T-helper 22 cell (primary cell): ENCODE results near the gene SLC52A3.

Source experiments
- DNase-seq: peaks from one replicate; pipeline ENCODE4 v3.0.0-alpha.2; 2020; ENCODE audit warnings: low read depth

SLC52A3 gene

DNA sequence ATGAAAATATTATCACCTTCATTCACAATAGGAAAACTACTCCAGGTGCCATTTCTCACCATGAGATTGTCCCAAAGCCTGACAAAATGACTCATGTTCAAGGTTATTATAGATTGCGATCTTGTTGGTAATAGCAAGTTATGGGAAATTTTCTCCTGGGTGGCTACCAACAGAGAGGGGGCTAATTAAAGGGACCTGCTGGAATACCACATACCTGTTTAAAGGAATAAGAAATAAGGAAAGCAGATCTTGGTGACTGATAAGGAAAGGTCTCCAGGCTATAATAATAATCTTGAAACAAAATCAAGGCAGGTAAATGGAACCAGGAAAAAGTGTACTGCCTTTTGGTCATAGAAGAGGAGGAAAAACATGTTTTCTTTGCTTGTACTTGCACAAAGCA, 1.4 kb downstream of the SLC52A3 start:
- no peak for DNase-seq

DNA sequence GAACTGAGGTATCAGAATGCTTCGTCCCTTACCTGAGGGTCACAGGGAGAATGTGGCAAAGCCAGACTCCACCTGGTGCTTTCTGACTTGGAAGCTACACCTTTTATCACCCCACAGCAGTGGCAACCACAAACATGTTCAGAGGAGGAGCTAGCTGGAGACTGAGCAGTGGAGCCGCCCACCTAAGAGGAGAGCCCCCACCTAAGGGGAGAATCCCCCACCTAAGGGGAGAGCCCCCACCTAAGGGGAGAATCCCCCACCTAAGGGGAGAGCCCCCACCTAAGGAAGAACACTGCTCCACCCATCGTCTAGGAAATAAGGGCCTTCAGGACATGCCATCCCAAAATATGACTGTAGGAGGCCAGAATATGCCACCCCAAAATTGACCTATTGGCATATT, 4.0 kb downstream of the SLC52A3 start:
- no peak for DNase-seq

DNA sequence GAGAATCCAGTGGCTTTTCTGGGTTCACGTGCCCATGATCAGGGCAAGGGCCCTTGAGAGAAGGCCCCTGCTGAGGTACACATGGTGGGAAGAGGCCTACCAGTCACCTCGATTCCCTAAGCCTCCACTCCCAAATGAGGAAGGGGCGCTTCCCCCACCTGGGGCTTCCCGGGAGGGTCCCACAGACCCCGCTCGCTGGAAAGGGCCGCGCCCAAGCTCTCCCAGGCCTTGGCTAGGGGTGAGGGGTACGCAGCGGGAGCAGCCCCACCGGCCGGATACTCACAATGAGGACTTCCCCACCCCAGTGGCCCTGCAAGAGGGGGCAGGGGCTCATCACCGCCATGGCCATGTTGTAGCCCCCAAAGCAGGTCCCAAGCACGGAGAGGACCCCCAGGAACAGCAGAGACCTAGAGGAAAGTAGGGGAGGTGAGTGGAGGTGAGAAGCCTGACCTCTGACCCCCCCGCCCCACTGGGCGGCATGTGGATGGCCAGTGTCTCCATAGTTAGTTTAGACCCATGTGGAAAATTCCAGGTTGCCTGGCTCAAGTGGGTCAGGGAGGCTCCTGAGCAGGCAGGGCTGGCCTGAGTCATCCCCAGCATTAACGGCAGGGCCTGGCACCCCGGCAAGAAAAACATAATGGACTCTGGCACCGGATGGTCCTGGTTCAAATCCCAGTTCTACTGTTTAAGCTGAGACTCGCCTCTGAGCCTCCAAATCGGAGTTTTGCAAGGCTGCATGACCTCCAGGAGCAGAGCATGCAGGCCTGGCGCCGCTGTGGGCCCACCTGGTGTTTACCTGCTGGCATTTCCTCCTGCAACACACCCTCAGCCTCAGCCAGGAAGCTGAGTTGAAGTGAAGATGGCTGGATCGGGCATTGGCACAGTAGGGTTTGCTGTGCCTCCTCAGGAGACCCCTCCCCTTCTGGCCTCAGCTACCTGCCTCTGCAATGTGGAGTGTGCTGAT, 6.6 kb downstream of the SLC52A3 start:
- DNase-seq: no peak

DNA sequence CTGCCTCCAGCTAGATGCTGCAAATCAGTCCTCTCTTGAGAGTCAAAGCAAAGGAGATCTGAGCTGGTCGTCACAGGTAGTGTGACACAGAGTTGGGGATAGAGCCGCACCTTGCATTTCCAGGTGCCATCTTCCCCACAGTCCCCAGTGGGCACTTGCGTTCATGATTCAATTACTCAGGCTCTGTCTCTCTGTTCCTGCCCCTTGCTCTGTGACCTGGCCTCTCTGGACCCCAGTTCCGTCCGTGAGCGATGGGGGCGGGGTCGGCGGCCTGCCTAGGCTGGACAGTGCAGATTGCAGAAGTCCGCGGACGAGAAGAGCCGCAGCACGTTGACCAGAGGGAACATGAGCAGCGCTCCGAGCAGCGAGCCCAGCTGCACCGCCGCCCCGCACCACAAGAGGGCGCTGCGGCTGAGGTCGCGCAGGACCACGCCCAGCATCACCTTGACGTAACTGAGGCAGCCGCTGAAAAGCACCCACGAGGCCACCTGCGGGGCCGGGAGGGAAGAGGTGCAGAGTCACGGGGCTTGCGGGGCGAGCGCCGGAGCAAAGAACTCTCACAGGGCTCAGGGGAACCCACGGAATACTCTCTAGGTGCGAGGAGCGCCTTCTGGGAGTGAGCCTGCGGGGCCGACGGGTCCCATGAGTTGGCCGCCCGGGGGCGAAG, 7.4 kb downstream of the SLC52A3 start:
- DNase-seq: no peak

DNA sequence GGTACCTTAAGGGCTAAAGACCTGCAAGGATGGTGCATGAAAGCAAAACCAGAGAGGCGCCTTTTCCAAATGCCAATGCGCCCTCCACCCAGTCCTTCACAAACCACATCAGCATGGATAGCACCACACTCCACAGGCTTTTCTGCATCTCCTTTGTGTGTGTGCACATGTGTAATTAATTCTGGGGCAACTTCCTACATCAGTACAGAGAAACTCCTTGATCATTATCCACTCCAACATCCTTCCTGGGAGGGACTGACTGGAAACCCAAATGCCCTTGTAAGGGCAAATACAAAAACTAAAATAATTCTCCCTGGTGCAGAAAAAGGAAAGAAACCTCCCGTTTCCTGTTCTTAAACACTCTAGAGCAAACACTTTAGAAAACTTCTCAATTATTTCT, 10.8 kb downstream of the SLC52A3 start:
- no peak for DNase-seq

DNA sequence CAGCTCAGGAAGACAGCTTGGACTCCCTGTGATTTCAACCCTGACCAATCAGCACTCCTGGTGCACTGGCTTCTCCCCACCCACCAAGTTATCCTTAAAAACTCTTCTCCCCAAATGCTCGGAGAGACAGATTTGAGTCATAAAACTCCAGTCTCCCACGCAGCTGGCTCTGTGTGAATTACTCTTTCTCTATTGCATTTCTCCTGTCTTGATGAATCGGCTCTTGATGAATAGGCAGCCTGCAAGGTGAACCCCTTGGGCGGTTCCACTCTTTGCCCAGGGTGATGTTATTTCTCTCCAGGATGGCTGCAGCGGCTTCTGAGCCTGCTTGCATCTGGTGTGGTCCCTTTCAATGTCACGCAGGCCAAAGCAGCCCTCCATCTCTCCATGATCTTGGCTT, 12.4 kb downstream of the SLC52A3 start:
- no peak for DNase-seq

DNA sequence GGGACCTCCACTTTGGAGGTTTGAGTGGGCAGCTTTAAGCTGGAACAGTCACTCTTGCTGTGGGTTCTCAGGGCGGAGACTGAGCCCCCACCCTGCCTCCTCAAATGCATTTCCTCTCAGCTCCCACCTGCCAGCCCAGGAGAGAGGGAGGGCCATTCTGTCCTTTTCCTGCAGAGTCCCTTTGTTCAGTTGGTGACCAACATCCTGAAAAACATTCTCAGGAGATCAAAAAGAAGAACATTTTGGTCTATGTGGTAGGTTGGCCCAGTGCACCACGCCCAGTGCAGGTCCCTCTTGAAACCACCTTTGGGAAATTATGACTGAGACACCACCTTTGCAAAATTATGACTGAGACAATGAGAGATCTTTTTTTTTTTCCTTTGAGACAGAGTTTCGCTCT, 13.4 kb downstream of the SLC52A3 start:
- DNase-seq: no peak

DNA sequence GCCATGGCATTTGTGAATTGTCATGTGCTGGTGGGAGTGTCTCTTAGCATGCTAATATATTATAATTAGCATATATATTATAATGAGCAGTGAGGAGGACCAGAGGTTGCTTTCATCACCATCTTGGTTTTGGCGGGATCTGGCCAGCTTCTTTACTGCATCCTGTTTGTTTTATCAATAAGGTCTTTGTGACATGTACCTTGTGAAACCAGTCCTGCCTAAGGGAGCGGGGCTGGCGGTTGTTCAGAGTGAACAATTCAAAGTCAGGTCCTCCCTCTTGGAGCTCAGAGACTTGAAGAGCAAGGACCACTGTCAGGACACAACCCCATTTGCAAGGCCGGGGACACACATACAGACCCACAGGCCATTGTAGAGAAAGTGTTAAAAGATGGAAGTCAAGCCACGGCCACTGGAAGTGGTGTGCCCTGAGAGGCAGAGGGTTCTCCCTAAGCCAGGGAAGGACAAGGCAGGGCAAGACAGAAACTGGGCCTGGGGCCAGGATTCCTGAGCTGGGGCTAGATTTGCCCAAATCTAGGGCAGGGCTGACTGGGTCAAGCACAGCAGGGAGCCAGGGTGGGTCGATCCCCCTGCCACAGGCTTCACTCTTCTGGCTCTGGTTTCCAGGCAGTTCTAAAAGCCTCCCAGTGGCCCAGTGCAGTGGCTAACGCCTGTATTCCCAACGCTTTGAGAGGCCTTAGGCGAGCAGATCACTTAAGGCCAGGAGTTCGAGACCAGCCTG, 14.2 kb downstream of the SLC52A3 start:
- DNase-seq: no peak

DNA sequence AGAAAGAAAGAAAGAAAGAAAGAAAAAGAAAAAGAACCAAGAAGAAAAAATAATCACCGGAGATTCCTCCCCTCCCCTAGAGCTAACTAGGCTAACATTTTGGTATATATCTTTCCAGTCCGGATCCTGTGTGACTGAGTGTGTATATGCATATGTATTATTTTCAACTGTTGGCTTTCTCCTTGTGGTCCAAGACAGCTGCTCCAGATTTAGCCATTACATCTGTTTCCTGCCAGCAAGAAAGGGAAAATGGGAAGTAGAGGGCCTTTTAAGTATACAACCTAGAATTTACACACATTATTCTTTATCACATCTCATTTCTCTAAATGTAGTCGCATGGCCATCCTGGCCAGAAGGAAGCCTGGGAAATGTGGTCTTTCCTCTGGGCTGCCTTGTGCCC, 15.2 kb downstream of the SLC52A3 start:
- no peak for DNase-seq

DNA sequence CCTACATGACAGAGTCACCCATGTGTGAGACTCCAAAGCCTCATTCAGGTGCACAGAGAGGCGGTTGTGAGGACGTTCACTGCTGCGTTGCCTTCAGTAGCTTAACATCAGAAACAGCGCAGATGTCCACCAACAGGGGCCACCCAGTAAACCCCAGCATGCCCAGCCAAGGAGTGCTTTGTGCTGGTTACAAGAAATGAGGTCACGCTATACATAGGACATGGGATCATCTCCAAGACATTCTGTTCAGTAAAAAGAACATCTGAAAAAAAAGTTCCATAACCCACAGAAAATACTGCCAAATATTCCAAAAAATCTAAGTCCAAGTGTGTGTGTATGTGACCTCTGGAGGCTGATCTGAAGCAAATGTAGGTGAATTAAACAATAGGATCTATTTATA, 16.0 kb downstream of the SLC52A3 start:
- no peak for DNase-seq

DNA sequence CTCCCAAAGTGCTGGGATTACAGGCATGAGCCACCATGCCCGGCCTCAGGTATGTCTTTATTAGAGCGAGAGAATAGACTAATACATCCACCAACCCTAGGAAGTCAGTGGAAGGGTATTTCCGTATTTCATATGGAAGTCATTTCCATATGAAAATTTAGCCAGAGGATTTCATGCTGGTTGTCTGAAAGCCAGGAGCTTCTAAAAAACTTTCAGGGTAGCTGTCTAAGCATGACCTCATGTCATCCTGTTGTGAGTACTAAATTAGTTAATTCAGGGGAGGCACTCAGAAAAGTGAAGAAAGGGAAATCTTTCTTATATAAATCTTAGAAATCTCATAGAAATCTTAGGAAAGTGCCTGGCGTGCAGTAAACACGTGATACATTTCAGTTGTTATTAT, 16.5 kb downstream of the SLC52A3 start:
- no peak for DNase-seq

DNA sequence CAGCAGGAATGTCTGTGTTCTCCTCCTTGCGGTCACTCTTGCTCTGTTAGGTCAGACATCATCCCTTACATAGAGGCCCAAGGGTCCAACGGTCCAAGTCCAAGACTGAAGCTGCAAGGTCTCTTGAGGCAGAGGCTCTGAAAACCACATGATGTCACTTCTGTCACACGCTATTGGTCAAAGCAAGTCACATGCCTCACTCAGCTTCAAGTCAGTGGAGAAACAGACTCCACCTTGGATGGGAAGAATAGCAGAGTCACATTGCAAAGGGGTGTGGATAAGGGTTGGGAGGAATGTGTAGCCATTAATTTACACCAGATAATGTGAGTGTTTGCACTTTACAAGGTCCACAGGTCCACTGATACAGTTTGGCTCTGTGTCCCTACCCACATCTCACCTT, 17.5 kb downstream of the SLC52A3 start:
- no peak for DNase-seq

DNA sequence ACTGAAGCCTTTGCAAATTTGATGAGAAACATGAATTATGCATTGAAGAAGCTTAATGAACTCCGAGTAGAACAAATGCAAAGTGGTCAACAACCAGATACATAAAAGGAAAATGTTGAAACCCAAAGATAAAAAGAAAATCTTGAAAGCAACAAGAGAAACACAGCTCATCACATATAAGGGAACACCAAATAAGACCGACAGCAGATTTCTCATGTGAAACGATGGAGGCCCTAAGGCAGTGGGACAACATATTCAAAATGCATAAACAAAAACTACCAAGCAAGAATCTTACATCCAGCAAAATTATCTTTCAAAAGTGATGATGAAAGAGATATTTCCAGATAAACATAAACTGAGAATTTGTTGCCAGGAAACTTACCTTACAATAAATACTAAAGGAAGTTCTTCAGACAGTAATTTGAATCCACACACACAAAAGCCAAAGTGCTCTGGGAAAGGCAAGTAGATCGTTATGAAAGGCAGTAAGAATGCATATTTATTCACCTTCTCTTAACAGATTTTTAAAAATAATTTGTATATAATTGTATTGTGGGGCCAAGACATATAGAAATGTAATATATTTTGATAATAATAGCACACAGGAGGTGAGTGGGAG, 22.5 kb downstream of the SLC52A3 start:
- DNase-seq: no peak

DNA sequence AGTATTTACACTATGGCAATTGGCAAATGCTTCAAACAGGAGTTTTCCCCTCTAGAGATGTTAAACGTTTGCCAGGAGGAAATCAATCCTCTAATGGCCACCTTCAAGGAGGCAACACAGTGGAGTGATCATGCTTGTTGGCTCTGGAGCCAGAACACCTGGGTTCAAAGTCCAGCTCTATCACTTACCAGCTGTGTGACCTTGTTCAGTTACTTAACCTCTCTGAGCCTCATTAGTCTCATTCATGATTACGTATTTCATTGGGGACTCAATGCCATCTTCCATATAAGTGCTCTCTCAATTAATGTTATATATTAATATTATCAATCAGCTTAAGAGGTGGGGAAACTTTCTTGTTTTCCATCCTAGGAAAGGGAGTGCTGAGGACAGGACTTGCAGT, 26.1 kb downstream of the SLC52A3 start:
- no peak for DNase-seq

DNA sequence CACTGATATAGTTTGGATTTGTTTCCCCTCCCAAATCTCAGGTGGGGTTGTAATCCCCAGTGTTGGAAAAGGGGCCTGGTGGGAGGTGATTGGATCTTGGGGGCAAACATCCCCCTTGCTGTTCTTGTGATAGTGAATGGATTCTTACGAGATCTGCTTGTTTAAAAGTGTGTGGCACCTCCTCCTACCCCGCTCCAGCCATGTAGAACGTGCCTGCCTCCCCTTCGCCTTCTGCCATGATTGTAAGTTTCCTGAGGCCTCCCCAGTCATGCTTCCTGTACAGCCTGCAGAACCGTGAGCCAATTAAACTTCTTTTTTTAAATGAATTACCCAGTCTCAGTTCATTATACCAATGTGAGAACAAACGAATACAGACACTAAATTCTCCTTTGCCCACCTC, 26.7 kb downstream of the SLC52A3 start:
- no peak for DNase-seq

DNA sequence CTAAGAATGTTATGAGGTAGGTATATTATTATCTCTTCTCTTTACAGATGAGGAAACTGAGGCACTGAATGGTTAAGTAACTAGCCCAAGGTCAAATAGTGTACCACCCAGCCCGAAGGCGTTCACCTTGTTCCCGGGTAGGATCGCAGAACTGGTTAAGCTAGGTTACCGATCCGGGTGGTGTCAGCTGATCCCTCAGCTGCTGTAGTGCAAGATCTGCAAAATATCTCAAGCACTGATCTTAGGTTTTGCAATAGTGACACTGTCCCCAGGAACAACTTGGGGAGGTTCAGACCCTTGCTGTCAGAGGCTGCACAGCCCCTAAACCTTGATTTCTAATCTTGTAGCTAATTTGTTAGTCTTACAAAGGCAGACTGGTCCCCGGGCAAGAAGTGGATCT, 28.1 kb downstream of the SLC52A3 start:
- DNase-seq: no peak

DNA sequence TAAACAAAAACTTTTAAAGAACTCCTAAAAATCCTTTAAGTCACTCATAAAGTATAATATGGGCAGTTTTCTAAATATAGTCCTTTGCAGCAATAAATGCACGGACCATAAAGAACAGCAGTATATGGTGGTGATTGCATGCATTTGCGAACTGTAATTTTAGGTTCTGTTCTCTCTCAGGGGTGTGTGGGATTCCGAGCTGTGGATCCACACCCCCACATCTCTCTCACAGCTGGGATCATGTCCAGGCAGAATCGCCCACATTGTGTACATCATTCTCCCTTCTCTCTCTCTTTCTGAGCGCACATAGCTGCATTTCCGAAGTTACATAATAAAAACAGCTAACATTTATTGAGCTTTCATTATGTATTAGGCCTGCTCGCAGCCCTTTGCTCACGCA, 28.6 kb downstream of the SLC52A3 start:
- DNase-seq: no peak

DNA sequence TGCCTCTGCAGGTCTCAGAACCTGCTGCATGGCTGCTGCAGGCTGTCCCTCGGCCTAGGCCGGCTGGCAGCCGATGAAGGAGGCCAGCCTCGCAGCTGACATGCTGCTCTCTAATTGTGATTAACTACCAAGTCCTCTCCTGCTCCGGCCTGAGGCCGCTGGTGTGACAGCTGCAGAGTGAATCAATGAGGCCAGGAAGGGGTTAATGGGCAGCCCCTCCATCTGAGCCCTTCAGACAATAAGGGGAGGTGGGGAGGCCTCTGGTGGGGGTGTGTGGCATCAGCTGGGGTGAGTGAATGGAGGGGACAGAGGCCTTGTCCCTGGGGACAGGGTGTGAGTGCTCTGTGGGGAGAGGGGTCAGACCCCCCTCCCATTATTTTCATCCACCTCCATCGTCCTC, 34.4 kb downstream of the SLC52A3 start:
- DNase-seq: no peak

DNA sequence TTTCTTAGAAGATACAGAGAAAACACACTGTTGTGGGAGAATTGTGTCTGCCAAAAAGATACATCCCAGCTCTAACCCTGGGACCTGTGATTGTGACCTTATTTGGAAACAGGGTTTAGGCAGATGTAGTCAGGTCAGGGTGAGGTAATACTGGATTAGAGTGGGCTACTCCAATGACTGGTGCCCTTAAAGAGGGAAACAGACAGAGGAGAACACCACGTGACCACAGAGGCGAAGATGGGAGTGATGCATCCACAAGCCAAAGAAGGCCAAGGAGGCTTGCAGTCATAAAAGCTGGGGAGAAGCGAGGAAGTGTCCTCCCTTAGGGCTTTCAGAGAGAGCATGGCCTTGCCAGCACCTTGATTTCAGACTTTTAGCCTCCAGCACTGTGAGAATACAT, 35.6 kb downstream of the SLC52A3 start:
- no peak for DNase-seq

DNA sequence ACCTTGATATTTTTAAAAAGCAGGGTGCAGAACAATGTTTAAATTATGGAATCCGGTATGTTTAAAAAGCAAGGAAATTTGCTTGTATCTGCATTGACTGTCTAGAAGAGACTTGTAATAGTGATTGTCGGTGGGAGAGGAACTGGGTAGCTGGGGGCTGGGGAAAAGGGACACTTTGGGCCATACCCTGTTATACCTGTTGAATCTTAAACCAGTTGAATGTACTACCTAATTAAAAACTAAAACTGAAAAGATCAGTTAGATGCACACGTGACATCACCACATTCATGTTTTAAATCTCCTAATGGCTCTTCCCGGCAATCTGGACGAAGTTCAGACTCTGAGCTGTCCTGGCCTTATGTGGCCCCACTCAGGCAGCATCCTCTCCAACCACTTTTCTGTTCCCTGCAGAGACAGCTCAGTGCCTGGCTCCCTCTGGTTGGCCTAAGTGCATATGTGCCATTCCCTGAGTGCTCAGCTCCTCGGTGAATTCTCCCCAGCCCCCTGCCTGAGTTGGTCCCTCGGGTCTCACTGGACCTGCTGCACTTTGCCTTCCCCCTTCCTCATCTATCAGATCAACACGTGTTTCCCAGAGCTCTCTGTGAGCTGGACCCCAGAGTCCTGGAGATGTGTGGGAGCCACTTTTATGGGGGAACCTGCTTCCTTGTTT, 36.3 kb downstream of the SLC52A3 start:
- DNase-seq: no peak

DNA sequence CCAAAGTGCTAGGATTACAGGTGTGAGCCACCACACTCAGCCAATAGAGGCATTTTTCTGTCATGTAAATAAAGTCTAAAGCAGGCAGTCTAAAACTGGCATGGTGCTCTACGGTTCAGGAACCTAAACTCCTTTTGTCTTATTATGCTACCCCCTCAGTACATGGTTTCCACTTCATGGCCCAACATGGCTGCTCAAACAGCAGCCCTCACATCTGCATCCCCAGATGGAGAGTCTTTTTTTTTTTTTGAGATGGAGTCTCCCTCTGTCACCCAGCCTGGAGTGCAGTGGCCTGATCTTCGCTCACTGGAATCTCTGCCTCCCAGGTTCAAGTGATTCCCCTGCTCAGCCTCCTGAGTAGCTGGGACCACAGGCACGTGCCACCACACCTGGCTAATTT, 38.3 kb downstream of the SLC52A3 start:
- DNase-seq: no peak
